K562 (cell line): ENCODE data around the gene TIGD4.

Experiments
- HMG20A ChIP-seq: fragments of 450-650 bp; formaldehyde crosslinking; conservative IDR thresholded peaks from 2 replicates; pipeline ENCODE4 v1.4.0; 2020; ENCODE audit warnings: mild to moderate bottlenecking, mixed read lengths
- SOX6 ChIP-seq: fragments of 450-650 bp; IDR thresholded peaks from 2 replicates; pipeline ENCODE4 v1.6.1; 2014; ENCODE audit warnings: mild to moderate bottlenecking
- TBL1XR1 ChIP-seq, 2 experiments: IDR thresholded peaks; 2 replicates each; pipeline ENCODE4 v1.6.1; 2012; ENCODE audit warnings: improper control_type of control experiment in 2 of 2, low read length in 2 of 2, mild to moderate bottlenecking in 1 of 2
- TEAD2 ChIP-seq: fragments of 450-650 bp; IDR thresholded peaks from 2 replicates; pipeline ENCODE4 v1.6.1; 2016; ENCODE audit warnings: missing genetic modification characterization, control low read depth, missing compliant biosample characterization
- TF ChIP-seq, protein P1 (sequence below), 3 experiments: IDR thresholded peaks in 2 of 3; conservative IDR thresholded peaks in 1 of 3; 2 replicates each; pipeline ENCODE4 v1.5.1; 2011 to 2012; ENCODE audit warnings: low read length in 3 of 3, mild to moderate bottlenecking in 3 of 3, control low read depth in 2 of 3, improper control_type of control experiment in 1 of 3, inconsistent platforms in 1 of 3, low read depth in 1 of 3, mixed read lengths in 1 of 3, moderate library complexity in 1 of 3; ENCODE audit not compliant: insufficient read depth in 2 of 3
- TF ChIP-seq, protein P2 (sequence below): fragments of 450-650 bp; formaldehyde crosslinking; IDR thresholded peaks from 2 replicates; pipeline ENCODE4 v1.4.0; 2022; ENCODE audit warnings: missing genetic modification characterization

DNA sequence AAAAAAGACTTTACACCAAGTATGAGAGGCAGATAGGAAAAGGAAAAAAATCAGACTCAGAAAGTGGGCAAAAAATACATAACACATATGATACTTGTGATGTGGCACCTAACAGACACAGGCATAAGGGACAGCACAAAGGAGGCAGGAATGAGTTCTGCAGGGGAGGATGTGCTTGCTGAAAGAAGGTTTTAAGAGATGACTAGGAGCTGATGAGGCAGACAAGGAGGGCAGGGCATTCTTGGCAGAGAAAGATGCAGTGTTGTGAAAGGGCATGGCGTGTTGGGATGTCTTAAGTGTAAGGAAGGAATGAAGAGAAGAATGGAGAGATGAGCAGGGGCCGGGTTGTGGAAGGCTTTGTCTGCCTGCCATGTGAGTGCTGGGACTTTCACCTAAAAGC lies 50.1 kb downstream of the TIGD4 start:
- TF ChIP-seq, protein P1, sequence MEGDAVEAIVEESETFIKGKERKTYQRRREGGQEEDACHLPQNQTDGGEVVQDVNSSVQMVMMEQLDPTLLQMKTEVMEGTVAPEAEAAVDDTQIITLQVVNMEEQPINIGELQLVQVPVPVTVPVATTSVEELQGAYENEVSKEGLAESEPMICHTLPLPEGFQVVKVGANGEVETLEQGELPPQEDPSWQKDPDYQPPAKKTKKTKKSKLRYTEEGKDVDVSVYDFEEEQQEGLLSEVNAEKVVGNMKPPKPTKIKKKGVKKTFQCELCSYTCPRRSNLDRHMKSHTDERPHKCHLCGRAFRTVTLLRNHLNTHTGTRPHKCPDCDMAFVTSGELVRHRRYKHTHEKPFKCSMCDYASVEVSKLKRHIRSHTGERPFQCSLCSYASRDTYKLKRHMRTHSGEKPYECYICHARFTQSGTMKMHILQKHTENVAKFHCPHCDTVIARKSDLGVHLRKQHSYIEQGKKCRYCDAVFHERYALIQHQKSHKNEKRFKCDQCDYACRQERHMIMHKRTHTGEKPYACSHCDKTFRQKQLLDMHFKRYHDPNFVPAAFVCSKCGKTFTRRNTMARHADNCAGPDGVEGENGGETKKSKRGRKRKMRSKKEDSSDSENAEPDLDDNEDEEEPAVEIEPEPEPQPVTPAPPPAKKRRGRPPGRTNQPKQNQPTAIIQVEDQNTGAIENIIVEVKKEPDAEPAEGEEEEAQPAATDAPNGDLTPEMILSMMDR (IDR thresholded peaks at IDR 0.05 in 2 of 3, conservative IDR thresholded peaks at IDR 0.05 in 1 of 3; ENCODE audit: insufficient read depth in 2 of 3, low read depth in 1 of 3, low read length in 3 of 3): no peak
- TF ChIP-seq SOX6: no peak
- TF ChIP-seq HMG20A: no peak
- no peak for TF ChIP-seq TEAD2 (tag)
- TF ChIP-seq, protein P2, sequence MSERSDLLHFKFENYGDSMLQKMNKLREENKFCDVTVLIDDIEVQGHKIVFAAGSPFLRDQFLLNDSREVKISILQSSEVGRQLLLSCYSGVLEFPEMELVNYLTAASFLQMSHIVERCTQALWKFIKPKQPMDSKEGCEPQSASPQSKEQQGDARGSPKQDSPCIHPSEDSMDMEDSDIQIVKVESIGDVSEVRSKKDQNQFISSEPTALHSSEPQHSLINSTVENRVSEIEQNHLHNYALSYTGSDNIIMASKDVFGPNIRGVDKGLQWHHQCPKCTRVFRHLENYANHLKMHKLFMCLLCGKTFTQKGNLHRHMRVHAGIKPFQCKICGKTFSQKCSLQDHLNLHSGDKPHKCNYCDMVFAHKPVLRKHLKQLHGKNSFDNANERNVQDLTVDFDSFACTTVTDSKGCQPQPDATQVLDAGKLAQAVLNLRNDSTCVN (CRISPR knock-in tag): no peak
- no peak for TF ChIP-seq TBL1XR1 (IDR thresholded peaks at IDR 0.05; ENCODE audit: low read length in 2 of 2)
